H9 (cell line): ENCODE measurements around the gene EPB41L5. TPM values are rescaled to one million over a fixed set of nuclear protein-coding genes. Genes with fewer than 3 reads are reported as not detected.
"Not testable (repeated sequence)": the region's sequence is repeated elsewhere in the genome, so short reads cannot be mapped to it uniquely, and the experiment has no call there.

Experiments used
- DNase-seq: peaks from one replicate; pipeline ENCODE4 v3.0.0-alpha.2; 2017
- H2AFZ ChIP-seq: one replicate; pipeline ENCODE4 v1.6.1; 2013; ENCODE audit warnings: mild to moderate bottlenecking, low read length, control low read depth, moderate library complexity
- H2AK5ac ChIP-seq: 2 replicates; pipeline ENCODE4 v1.6.1; 2013; ENCODE audit warnings: low read length, control low read depth, mixed read lengths; ENCODE audit not compliant: insufficient read length
- H2BK120ac ChIP-seq: one replicate; pipeline ENCODE4 v1.6.1; 2013; ENCODE audit warnings: low read depth, mild to moderate bottlenecking, low read length, control low read depth, inconsistent platforms; ENCODE audit not compliant: poor library complexity, severe bottlenecking
- H2BK12ac ChIP-seq: 2 replicates; pipeline ENCODE4 v1.6.1; 2013; ENCODE audit warnings: low read length, control low read depth, mixed read lengths, low read depth; ENCODE audit not compliant: insufficient read length
- H2BK15ac ChIP-seq: 2 replicates; pipeline ENCODE4 v1.6.1; 2013; ENCODE audit warnings: low read depth, low read length, control low read depth
- H2BK20ac ChIP-seq: one replicate; pipeline ENCODE4 v1.6.1; 2013; ENCODE audit warnings: low read depth, mild to moderate bottlenecking, low read length, control low read depth, inconsistent platforms; ENCODE audit not compliant: poor library complexity, severe bottlenecking
- H2BK5ac ChIP-seq: 2 replicates; pipeline ENCODE4 v1.6.1; 2013; ENCODE audit warnings: low read length, control low read depth, mixed read lengths; ENCODE audit not compliant: insufficient read length
- H3K14ac ChIP-seq: 2 replicates; pipeline ENCODE4 v1.6.1; 2013; ENCODE audit warnings: low read length, control low read depth; ENCODE audit not compliant: insufficient read depth
- H3K18ac ChIP-seq: 2 replicates; pipeline ENCODE4 v1.6.1; 2013; ENCODE audit warnings: low read depth, mild to moderate bottlenecking, mixed read lengths, low read length, control low read depth; ENCODE audit not compliant: insufficient read length
- H3K23ac ChIP-seq: 2 replicates; pipeline ENCODE4 v1.6.1; 2013; ENCODE audit warnings: low read length, control low read depth, mixed read lengths, low read depth; ENCODE audit not compliant: insufficient read length
- H3K23me2 ChIP-seq: 2 replicates; pipeline ENCODE4 v1.6.1; 2013; ENCODE audit warnings: low read depth, mild to moderate bottlenecking, mixed read lengths, low read length, control low read depth; ENCODE audit not compliant: insufficient read length, poor library complexity, severe bottlenecking
- H3K27ac ChIP-seq: 2 replicates; pipeline ENCODE4 v1.5.1; 2013; ENCODE audit warnings: low read length, control low read depth, mixed read lengths, low read depth; ENCODE audit not compliant: insufficient read length
- H3K27me3 ChIP-seq: 2 replicates; pipeline ENCODE4 v1.6.1; 2013; ENCODE audit warnings: low read length, control low read depth, inconsistent platforms; ENCODE audit not compliant: insufficient read depth
- H3K4ac ChIP-seq: 2 replicates; pipeline ENCODE4 v1.6.1; 2013; ENCODE audit warnings: low read depth, mild to moderate bottlenecking, control low read depth, inconsistent platforms, low read length, moderate library complexity
- H3K4me1 ChIP-seq: 2 replicates; pipeline ENCODE4 v1.6.1; 2013; ENCODE audit warnings: low read length, control low read depth, inconsistent platforms; ENCODE audit not compliant: insufficient read depth
- H3K4me2 ChIP-seq: 2 replicates; pipeline ENCODE4 v1.6.1; 2013; ENCODE audit warnings: low read length, control low read depth, mixed read lengths; ENCODE audit not compliant: insufficient read length, insufficient read depth
- H3K56ac ChIP-seq: 2 replicates; pipeline ENCODE4 v1.6.1; 2013; ENCODE audit warnings: low read depth, mild to moderate bottlenecking, mixed read lengths, low read length, control low read depth; ENCODE audit not compliant: insufficient read length
- H3K79me1 ChIP-seq: 2 replicates; pipeline ENCODE4 v1.6.1; 2013; ENCODE audit warnings: low read depth, mild to moderate bottlenecking, moderate library complexity, low read length, control low read depth, inconsistent platforms; ENCODE audit not compliant: insufficient read depth, poor library complexity, severe bottlenecking
- H3K79me2 ChIP-seq: 2 replicates; pipeline ENCODE4 v1.6.1; 2013; ENCODE audit warnings: low read length, control low read depth, inconsistent platforms; ENCODE audit not compliant: insufficient read depth
- H3K9ac ChIP-seq: 2 replicates; pipeline ENCODE4 v1.6.1; 2013; ENCODE audit warnings: low read length, control low read depth, mixed read lengths; ENCODE audit not compliant: insufficient read length; ENCODE audit errors: extremely low read depth
- H3K9me3 ChIP-seq: one replicate; pipeline ENCODE4 v1.6.1; 2013; ENCODE audit warnings: low read depth, low read length, inconsistent platforms; ENCODE audit not compliant: control insufficient read depth
- H3T11ph ChIP-seq: one replicate; pipeline ENCODE4 v1.6.1; 2013; ENCODE audit warnings: mild to moderate bottlenecking, low read length, control low read depth, inconsistent platforms
- H4K20me1 ChIP-seq: one replicate; pipeline ENCODE4 v1.6.1; 2013; ENCODE audit not compliant: control insufficient read depth, insufficient read length, insufficient read depth
- H4K5ac ChIP-seq: 2 replicates; pipeline ENCODE4 v1.6.1; 2013; ENCODE audit warnings: low read depth, mild to moderate bottlenecking, mixed read lengths, low read length, control low read depth; ENCODE audit not compliant: insufficient read length
- H4K8ac ChIP-seq: replicated peaks from 2 replicates; pipeline ENCODE4 v1.6.1; 2013; ENCODE audit warnings: low read length, control low read depth, mixed read lengths, low read depth; ENCODE audit not compliant: insufficient read length
- H4K91ac ChIP-seq: 2 replicates; pipeline ENCODE4 v1.6.1; 2013; ENCODE audit warnings: low read depth, mild to moderate bottlenecking, moderate library complexity, mixed read lengths, low read length, control low read depth; ENCODE audit not compliant: insufficient read length
- H3K27ac Mint-ChIP-seq, 3 experiments: 2 replicates in 2 of 3; 3 replicates in 1 of 3; pipeline ENCODE4 v1.8.0; 2020 to 2021; ENCODE audit warnings: mixed read lengths in 3 of 3, mild to moderate bottlenecking in 1 of 3, moderate library complexity in 1 of 3
- H3K27me3 Mint-ChIP-seq: 2 replicates; pipeline ENCODE4 v1.8.0; 2021; ENCODE audit warnings: low read depth, mild to moderate bottlenecking, moderate library complexity, mixed read lengths
- H3K36me3 Mint-ChIP-seq, 3 experiments: 2 replicates in 2 of 3; 3 replicates in 1 of 3; pipeline ENCODE4 v1.8.0; 2020 to 2021; ENCODE audit warnings: low read depth in 3 of 3, mixed read lengths in 3 of 3; ENCODE audit not compliant: insufficient read depth in 1 of 3
- H3K4me1 Mint-ChIP-seq, 2 experiments: 2 replicates each; pipeline ENCODE4 v1.8.0; 2020; ENCODE audit warnings: mixed read lengths in 2 of 2
- H3K4me3 Mint-ChIP-seq, 2 experiments: 2 replicates in 1 of 2; 3 replicates in 1 of 2; pipeline ENCODE4 v1.8.0; 2020 to 2021; ENCODE audit warnings: mild to moderate bottlenecking in 2 of 2, mixed read lengths in 2 of 2, moderate library complexity in 1 of 2
- H3K9me3 Mint-ChIP-seq, 2 experiments: 2 replicates in 1 of 2; 3 replicates in 1 of 2; pipeline ENCODE4 v1.8.0; 2020; ENCODE audit warnings: mild to moderate bottlenecking in 2 of 2, mixed read lengths in 2 of 2, moderate library complexity in 1 of 2
- CTCF ChIP-seq: fragments of 200-600 bp; sonication (generic); conservative IDR thresholded peaks from 3 replicates; pipeline ENCODE4 v1.8.0; 2021; ENCODE audit warnings: antibody characterized with exemption, mild to moderate bottlenecking
- whole genome bisulfite sequencing: extraction: QIAGEN DNeasy Blood & Tissue Kit; methylation state at CpG from one replicate; pipeline ENCODE4 v1.1.7; 2013; ENCODE audit warnings: missing lambda C conversion rate, low lambda C conversion rate, mixed read lengths; ENCODE audit not compliant: insufficient read length; ENCODE audit errors: extremely low coverage; 5-methylcytosine and 5-hydroxymethylcytosine counted together
- total RNA-seq: library from RNA; stranded (reverse); gene quantifications from 2 replicates; pipeline ENCODE4 v1.2.1, GENCODE V29; 2021

Gene EPB41L5
- total RNA-seq, 1 experiment from 2014 or later, result 40.4 TPM

GRCh38 chr2:120118471-120118870, 105.6 kb downstream of the EPB41L5 start:
- H4K5ac ChIP-seq, result no peak overlapping the region
- no peak for TF ChIP-seq CTCF
- DNase-seq, result no peak
- no peaks in the 10 kb centered on the region for H3K27me3 ChIP-seq
- no peak overlapping the region for H4K91ac ChIP-seq
- Mint-ChIP-seq H3K27ac (no peak overlapping the region), H3K9me3 (peaks cover 2 to 17% of the 10 kb centered on the region in 2 experiments; a peak in 4 of 5 replicates), H3K27me3 (no peaks in the 10 kb centered on the region), H3K4me3 (no peak overlapping the region), H3K4me1 (no peaks in the 10 kb centered on the region), H3K36me3 (peaks cover 13 to 27% (median 15%) of the 10 kb centered on the region in 3 experiments; a peak in 6 of 7 replicates)
- H3K27ac ChIP-seq, result no peak overlapping the region
- H3T11ph ChIP-seq, result no peak overlapping the region
- H3K23ac ChIP-seq, result no peak overlapping the region
- H3K79me1 ChIP-seq, result no peaks in the 10 kb centered on the region
- no peak overlapping the region for H4K8ac ChIP-seq
- H2BK12ac ChIP-seq, result no peak overlapping the region
- no peaks in the 10 kb centered on the region for H3K79me2 ChIP-seq
- H2BK15ac ChIP-seq, result no peak overlapping the region
- no peak overlapping the region for H2BK120ac ChIP-seq
- no peaks in the 10 kb centered on the region for H4K20me1 ChIP-seq
- H3K4me1 ChIP-seq, result no peaks in the 10 kb centered on the region
- H3K56ac ChIP-seq, result no peak overlapping the region
- no peak overlapping the region for H2AK5ac ChIP-seq
- no peaks in the 10 kb centered on the region for H3K23me2 ChIP-seq
- H3K4ac ChIP-seq, result no peak overlapping the region
- H2BK20ac ChIP-seq, result no peak overlapping the region
- no peak overlapping the region for H2BK5ac ChIP-seq
- no peak overlapping the region for H3K4me2 ChIP-seq
- WGBS, result no CpG with 5 or more reads among the region's 4 CpGs
- H3K9me3 ChIP-seq, result no peaks in the 10 kb centered on the region
- no peak overlapping the region for H3K9ac ChIP-seq
- no peak overlapping the region for H3K14ac ChIP-seq
- H3K18ac ChIP-seq, result no peak overlapping the region
- H2AFZ ChIP-seq, result no peak overlapping the region

GRCh38 chr2:120121337-120121736, 108.5 kb downstream of the EPB41L5 start:
- H3K4me2 ChIP-seq, H2AFZ ChIP-seq, H3T11ph ChIP-seq, H3K79me1 ChIP-seq, H3K79me2 ChIP-seq, H3K23me2 ChIP-seq, H2BK20ac ChIP-seq, H4K20me1 ChIP-seq, H2BK5ac ChIP-seq, H3K4ac ChIP-seq, H3K18ac ChIP-seq, DNase-seq, H3K27me3 ChIP-seq, H3K27ac Mint-ChIP-seq, H3K14ac ChIP-seq, H2BK120ac ChIP-seq, H3K4me1 Mint-ChIP-seq, H2BK12ac ChIP-seq, H2BK15ac ChIP-seq, H4K8ac ChIP-seq, H3K4me1 ChIP-seq, H3K9ac ChIP-seq, H3K27me3 Mint-ChIP-seq, H3K4me3 Mint-ChIP-seq, H3K27ac ChIP-seq, H4K5ac ChIP-seq, H2AK5ac ChIP-seq, H3K56ac ChIP-seq, H4K91ac ChIP-seq, H3K23ac ChIP-seq, H3K9me3 ChIP-seq: not testable (repeated sequence)
- Mint-ChIP-seq H3K9me3 (peaks cover 2 to 17% of the 10 kb centered on the region in 2 experiments; a peak in 4 of 5 replicates), H3K36me3 (peaks cover 13 to 27% (median 15%) of the 10 kb centered on the region in 3 experiments; a peak in 6 of 7 replicates)
- WGBS, result no CpG with 5 or more reads among the region's 3 CpGs
